CD4-positive, alpha-beta T cell treated with Interleukin-12 subunit alpha and Interleukin-12 subunit beta, for 1 hour (primary cell): Measurements from ENCODE around the gene TMC2.
"Not testable (repeated sequence)": the region's sequence is repeated elsewhere in the genome, so short reads cannot be mapped to it uniquely, and the experiment has no call there.

Source experiments
- DNase-seq: peaks from one replicate; pipeline ENCODE4 v3.0.0-alpha.2; 2020

Gene TMC2

DNA sequence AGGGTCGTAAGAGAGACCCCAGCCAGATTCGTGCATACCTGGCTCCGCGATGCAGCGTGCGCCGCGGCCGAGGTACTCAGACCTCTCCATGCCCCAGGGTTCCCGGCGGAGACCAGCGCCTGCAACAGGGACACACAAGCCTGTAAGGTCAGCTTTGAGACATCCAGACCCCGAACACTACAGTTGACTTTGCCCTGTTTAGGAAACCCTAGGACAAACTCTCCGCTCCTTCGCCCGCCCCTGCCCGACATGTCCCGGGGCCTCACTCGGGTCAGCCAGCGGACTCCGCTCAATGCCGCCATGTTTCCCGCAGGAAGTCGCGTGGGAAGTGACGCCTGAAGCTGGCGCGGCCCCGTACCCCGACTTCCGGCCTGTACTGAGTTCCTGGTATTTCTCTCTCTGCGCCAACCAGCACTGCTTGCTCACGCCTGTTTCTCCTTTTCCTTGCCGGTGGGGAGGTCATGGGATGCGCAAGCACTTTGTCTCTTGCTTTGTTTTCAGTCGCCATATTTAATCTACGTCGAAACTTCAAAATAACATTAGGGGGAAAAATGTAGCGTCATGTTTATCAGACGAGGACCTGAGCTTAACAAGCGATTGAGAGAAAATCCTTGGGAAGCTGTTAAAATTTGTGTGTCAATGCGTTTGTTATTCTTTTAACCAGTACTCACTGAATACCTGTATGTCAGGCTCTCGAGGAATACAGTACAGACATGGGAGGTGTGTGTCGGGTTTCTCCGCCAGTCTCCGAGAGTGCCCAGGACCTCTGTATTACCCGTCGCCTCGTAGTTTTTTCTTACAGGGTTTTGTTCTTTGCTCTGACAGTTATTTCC lies 127.7 kb downstream of the TMC2 start, which contains the start of gene IDH3B:
TSS of gene IDH3B (minus strand) at position 330 of the 833 bp plus-strand sequence. CDS start at position 302, 28 bp downstream.
- DNase-seq = peak; percentile 92

DNA sequence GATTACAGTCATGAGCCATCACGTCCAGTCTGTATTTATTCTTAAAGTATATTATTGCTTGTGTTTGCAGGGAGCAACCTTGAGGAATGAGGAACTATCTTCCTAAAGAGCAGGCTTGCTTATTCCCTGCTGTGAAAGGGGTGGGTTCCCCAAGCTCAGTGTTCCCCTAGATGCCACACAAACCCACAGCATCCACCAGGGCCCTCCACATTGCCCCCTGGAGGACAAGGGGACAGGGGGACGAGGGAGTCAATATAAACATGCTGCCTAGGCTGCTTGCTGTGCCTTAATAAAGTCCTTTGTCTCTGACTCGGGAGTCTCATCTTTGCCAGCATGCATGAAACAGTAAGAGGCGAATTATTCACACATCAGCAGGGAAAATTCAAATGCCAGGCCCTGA lies 135.6 kb downstream of the TMC2 start:
- DNase-seq = no peak

DNA sequence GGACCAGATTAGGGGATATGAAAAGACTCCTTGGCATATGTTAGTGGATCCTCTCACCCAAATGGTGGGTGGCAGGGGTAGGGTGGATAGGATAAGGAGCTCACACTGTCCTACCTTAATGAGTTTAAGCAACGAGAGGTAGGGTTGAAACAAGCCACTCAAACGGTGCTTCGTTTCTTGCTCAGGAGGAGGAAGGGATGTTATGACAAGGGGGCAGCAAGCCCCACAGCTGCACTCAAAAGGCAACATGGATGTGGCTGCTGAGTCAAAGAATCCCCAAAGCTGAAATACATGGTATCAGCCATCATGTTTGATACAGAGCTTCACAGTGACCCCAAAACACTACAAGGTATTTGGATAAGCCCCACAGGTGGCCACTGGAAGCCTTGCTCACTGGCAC lies 136.1 kb downstream of the TMC2 start:
- no peak for DNase-seq

DNA sequence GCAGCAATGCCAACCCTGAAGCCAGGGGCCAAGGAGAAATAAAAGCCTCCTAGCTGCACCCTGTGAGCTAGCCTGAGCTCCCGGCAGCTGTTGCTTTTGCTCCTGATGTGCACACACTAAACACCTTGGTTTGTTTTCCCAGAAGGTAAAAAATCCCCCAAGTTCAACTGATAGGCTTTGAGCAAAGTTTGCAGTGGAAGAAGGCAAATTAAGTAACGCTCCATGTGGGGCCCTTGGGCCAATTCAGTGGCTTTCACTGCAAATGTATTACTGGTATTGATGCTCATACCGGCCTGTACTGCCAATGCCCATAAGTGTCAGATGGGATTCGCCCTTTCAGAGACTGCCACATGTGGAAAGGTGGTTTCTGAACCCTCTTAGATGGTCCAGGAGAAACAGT lies 137.1 kb downstream of the TMC2 start:
- DNase-seq = no peak

DNA sequence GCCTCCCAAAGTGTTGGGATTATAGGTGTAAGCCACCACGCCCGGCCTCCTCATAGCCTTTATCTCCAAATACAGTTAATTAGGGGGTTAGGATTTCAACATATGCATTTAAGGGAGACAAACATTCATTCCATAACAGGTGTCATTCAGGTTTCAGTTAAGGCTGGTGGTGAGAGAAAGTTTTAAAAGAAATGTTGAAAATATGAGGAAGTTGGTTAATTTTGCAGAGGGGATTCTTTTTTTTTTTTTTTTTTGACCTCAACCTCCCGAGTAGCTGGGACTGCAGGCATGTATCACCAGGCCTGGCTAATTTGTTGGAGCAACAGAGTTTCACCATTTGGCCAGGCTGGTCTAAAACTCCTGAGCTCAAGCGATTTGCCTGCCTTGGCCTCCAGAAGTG lies 143.7 kb downstream of the TMC2 start:
- no peak for DNase-seq

DNA sequence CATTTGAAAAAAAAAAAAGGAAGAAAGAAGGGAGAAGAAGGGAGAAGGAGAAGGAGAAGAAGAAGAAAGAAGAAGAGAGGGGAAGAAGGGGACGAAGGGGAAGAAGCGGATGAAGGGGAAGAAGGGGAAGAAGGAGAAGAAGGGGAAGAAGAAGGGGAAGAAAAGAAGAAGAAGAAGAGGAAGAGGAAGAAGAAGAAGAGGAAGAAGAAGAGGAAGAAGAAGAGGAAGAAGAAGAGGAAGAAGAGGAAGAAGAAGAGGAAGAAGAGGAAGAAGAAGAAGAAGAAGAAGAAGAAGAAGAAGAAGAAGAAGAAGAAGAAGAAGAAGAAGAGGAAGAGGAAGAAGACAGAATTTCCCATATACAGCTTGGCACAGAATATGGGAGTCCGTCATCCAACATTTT lies 145.7 kb downstream of the TMC2 start:
- DNase-seq = not testable (repeated sequence)

DNA sequence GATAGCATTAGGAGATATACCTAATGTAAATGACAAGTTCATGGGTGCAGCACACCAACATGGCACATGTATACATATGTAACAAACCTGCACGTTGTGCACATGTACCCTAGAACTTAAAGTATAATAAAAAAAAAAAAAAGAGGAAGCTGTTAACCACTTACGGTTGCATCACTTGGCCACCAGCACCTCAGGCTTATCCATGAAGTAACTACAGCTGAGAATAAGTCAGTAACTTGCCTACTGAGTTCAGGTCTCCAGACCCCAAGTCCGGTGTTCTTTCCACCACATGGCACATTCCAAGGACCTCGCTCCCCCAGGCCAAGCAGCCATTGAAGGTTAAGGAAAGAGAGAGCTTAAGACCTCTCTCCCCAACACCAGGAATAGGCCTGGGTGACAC lies 148.4 kb downstream of the TMC2 start:
- DNase-seq = not testable (repeated sequence)

DNA sequence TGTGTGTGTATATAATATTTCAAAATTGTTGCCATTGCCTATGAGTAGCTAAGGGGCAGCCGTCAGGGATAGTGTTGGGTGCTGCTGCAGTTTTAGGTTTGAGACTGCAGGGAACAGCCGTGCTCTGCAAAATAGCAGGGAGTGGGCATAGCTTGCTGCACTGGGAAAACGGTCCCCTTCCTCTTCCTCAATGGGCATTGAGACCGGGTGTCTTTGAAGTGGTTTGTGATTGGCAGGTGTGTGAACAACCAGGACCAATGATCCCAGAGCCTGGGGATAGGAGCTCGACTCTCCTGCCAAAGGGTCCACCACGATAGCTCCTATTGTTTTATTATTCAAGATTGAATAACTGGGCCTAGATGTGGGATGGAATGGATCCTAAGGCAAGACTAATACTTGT lies 151.1 kb downstream of the TMC2 start:
- DNase-seq = no peak

DNA sequence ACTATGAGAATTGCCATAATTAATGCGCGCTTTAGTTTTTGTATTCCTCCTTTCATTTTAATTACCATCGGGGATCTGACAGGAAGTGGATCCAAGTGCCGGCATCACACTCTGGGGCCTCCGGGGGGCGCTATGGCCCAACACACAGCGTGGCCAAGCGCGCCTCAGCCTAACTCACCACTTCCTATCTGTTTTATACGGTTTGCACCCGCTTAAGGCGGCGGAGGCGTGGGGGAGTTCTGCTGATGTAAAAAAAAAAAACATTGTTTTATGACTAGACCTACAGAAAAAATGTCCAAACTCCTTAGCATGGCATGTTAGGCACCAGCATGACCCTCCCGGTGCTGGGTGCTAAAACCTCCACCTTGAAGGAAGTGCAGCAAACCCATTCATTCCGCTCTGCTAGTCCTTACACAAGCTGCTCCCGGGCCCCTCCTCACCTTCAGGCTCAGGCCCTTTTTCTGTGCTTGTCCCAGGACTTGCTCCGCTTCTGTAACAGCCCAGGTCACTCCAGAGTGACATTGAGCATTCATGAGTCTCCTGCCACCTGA lies 151.7 kb downstream of the TMC2 start:
- DNase-seq = peak; percentile 82

DNA sequence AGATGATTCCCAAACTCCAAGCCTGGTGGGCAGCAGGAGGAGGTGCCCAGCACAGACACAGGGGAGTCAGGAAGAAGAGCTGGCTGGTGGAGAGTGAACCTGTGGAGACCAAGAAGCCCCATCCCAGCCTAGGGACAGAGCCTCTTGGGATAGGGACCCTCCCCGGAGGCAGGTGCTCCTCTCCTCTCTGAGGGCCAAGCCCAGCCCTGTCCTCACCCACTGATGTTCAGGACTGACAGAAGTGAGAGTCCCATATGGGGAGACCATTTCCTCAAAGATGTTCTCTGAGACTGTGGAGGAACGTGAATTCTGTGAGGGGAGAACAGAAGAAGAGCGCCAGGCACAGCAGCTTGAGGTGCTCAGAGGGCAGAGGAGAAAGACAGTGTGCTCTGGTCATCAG lies 153.8 kb downstream of the TMC2 start:
- DNase-seq = no peak

DNA sequence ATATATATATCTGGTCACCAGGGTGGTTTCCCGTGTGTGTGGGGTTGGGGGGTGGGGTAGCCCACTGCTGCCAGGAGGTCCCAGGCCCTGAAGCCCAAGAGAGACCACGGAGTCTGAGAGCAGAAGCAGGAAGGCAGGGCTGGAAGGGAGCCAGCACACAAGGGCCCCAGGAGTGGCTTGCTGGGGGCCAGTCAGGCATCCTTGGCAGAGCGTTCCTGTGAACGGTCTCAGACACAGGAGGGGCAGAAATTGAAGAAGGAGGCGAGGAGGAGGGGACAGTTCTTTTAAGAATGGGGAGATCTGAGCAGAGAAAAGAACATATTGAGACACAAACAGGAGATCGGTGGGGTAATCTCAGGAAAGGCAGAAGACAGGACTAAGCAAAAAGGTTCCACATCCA lies 154.3 kb downstream of the TMC2 start:
- DNase-seq = no peak

DNA sequence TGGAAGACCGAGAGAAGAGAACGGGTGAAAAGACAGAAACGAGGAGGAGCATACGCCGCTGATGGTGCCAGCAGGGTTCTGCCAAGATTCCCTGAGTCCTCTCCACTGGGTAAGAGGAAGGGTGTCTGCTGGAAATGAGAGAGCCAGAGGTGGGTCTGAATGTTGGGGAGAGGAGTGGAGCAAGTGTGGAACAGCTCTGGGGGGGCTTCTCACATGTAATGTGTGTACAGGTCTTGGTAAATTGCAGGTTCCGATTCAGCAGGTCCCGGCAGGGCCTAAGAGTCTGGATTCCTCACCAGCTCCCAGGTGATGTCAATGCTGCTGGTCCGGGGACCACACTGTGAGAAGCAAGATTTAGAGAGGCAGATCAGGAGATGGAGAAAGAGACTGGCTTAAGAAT lies 154.8 kb downstream of the TMC2 start:
- DNase-seq = no peak
